ENCODE data around the gene PTGER3.
"Not testable (repeated sequence)": the region's sequence is repeated elsewhere in the genome, so short reads cannot be mapped to it uniquely, and the experiment has no call there.

The PTGER3 gene

DNA sequence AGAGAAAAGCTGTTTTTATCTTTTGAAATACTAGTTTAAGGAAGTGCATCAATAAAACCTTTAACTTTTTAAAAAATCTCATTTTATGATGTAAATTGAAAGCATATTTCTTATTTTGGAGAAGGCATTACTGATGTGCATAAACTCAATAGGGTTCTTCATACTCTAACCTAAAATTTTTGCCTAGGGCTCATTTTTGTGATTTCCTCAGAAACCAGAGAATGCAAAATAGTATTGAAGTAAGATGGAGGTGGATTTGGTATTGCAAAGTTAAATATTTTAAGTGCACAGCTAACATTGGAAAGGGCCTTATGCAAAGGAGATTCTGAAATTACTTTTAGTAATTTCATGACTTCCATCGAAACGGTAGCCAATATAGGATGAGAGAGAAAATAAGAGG is 101.9 kb downstream of the PTGER3 start:
- DNase-seq: no peak

GRCh38 chr1:70945251-70945650 is 102.4 kb downstream of the PTGER3 start:
- DNase-seq: no peak

DNA sequence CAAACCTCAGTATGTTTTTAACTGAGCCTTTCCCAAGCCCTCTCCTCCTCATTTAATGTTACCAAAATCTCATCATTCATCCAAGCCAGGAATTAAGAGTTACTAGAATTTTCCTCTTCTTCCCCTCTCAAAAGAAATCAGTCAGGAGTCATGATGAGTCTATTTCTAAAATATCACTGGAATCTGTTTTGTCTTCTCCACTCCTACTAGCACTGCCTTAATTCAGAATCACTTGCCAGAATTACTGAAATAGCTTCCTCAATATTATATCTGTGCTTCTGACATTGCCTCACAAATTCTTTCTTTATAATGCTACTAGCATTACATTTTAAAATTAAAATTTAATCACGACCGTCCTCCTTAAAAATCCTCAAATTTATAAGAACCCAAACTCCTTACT is 106.1 kb downstream of the PTGER3 start:
- DNase-seq: no peak

DNA sequence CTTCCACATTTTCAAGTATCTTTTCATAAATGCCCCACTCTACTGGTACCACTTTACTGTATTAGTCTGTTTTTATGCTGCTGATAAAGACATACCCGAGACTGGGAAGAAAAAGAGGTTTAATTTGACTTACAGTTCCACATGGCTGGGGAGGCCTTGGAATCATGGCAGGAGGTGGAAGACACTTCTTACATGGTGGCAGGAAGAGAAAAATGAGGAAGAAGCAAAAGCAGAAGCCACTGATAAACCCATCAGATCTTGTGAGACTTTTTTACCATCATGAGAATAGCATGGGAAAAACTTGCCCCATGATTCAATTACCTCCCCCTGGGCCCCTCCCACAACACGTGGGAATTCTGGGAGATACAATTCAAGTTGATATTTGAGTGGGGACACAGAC is 107.2 kb downstream of the PTGER3 start:
- not testable (repeated sequence) for DNase-seq

DNA sequence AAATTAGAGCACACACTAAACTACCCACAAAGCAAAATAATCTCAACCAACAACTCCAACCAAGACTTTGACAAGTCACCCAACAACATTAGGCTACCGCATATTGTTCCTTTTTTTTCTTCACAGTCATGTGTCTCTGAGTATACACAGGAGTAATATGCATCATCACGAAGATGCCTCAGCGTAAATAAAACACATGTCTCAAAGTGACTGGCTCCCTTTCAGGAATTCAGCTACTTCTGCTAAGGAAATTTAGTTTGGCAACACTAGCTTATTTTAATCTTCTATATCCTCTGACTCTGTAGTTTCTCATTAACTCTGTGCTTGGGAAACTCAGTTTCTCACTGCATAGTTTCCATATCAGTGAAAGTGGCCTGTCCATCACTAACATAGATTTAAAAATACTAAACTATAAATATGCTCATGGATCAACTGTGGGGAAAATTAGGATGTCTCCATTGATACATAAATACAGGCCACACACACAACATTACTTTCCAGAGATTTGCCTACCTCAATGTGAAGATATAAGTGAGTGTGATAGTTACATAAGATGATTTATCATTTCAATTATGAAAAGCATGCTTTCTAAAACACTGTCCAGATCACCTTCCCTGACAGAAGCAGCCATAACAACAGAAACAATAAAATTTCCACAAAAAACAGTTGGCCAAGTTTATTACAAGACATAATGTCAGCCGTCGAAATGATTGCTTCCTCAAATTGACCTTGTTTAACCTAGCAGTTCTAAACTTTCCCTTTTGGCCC is 113.2 kb downstream of the PTGER3 start:
- no peak for DNase-seq

- DNase-seq: no peak
These were observed 117.6 kb downstream of the PTGER3 start for GRCh38 chr1:70930062-70930461.

- no peak for DNase-seq
These were observed 125.4 kb downstream of the PTGER3 start for GRCh38 chr1:70922196-70922595.

Data from activated gamma-delta T cell (primary cell).